HG03196 (cell line): ENCODE data around the gene LSR.

Source experiments
- ATAC-seq: cut with Tn5 transposase; IDR thresholded peaks from one replicate; pipeline ENCODE4 v1.9.1; 2021; ENCODE audit not compliant: unreplicated experiment

The LSR gene

DNA sequence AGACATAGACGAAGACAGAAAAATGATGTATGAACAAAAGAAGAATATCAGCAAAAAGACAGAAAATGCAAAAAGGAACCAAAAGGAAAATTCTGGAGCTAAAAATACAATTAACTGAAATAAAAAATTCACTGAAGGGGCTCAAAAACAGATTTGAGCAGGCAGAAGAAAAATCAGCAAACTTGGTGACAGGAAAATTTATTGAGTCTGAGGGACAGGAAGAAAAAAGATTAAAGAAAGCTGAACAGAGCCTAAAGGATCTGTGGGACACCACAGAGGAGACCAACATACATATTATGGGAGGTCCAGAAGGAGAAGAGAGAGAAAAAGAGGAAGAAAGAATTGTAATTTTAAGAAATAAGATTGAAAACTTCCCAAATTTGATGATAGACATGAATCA is 7.4 kb upstream of the LSR start:
- no peak for ATAC-seq

DNA sequence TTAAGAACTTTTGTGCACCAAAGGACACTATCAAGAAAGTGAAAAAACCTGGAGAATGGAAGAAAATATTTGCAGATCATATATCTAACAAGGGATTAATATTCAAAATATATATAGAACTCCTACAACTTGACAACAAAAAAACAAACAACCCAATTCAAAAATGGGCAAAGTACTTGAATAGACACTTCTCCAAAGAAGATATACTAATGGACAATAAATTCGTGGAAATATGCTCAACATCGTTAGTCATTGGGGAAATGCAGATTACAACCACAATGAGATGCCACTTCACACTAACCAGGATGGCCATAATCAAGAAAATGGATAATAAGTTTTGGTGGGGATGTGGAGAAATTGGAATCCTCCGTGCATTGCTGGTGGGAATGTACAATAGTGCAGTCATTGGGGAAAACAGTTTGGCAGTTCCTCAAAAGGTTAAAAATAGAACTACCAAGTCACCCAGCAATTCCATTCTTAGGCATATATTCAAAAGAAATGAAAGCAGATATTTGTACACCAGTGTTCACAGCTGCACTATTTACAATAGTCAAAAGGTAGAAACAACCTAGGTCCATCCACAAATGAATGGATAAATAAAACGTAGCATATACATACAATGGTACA is 2.2 kb upstream of the LSR start:
- no peak for ATAC-seq

DNA sequence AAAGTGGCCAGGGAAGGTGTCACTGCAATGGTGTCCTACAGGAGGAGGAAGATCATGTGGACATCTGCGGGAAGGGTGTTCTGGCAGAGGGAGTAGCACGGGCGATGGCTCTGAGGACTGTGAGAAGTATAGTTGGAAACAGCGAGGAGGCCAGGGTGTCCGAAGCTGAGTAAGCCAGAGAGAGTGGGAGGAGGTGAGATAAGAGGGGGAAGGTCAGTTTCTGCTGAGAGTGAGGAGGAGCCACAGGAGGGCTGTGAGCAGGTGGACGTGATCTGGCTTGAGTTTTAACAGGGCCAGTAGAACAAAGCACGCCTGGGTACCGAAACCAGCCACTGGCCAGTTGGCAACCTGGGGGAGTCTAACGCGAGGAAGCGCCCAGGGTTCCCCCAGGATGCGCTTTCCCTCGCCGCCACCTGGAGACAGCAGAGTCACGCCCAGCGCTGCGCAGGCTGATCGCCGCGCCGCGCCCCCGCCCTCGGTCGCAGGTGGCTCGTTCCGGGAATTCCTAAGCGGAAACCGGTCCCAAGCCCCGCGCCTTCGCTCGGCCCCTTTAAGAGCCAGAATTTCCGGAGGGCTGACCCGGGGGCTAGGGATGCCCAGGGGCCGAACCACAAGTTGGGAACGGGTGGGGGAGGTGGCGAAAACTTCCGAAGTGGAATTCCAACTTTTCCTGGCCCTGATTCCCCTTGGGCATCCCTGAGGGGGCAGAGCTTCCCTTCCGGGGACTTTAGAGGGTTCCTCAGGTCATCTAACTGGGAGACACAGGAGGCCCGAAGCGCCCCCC is 1.1 kb upstream of the LSR start:
- ATAC-seq, result peak; percentile 37

DNA sequence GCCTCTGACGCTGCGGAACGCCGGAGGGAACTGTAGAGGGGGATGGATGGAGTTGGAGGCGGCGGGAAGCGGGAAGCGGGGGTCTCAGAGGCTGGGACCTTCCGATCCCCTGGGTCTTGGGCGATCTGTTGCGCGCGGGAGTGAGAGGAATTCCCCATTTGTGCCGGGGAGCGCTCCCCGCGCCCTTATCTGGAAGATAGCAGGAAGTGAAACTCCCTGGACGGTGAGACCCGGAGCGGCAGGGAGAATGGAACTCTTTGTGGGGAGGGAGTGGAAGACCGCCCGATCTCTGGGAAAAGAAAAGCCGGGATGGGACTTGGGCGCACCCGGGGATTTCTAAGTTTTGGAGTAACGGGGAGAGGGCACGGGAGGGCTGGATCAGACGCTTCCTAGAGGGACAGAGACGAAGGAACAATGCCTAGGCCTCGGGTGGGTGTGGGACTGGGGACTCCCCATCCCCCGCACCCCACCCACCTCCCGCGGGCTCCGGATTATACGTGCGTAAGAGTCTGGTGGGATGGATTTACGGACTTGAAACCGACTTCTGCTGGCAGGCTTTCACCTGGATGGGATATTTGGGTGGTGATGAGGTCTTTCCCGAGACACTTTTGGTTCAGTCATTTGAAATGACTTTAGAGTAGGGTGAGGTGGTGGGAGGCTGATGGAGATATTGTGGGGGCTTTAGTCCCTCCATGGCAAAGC is 495 bp downstream of the LSR start:
- ATAC-seq, result peak; percentile 2

DNA sequence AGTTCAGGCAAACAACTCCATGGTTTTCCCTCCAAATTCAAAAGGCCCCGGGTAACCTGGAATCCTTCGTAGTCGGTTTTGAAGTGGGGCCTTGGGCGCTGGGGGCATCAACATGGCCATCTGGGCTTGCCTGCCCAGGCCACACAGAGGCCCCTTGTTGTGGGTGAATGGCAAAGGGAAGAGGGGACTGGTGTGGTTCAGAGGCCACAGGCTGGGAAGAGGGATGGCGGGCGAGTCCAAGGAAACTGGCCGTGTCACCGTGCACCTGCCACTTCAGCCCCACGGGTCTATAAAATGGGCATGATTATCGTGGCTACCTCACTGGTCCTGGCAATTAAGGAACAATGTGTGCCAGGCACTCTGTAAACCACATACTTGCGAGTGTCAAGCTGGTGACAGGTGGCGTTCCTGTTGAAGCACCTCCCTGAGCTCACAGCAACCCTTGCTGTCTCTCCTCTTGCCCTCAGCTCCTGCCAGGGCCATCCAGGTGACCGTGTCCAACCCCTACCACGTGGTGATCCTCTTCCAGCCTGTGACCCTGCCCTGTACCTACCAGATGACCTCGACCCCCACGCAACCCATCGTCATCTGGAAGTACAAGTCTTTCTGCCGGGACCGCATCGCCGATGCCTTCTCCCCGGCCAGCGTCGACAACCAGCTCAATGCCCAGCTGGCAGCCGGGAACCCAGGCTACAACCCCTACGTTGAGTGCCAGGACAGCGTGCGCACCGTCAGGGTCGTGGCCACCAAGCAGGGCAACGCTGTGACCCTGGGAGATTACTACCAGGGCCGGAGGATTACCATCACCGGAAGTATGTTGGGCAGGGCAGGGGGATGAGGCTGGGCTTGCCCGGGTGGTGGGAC is 1.3 kb downstream of the LSR start:
- no peak for ATAC-seq

DNA sequence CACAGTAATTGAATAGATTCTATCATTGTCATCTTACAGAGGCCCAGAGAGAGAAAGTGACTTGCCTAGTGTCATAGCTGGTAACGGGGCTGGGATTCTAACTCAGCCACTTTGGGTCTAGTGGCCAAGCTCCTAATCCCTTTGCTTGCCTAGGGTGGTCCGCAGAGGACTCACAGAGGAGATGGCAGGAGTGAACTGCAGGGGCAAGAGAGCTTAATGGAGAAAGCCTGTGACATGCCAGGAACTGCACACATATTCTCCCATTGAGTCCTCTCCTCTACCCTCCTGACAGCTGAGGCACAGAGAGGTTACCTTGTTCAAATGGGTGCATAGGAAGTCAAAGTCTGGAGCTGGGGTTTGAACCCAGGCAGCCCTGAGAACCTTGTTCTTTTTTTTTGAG is 2.7 kb downstream of the LSR start:
- ATAC-seq, result no peak

DNA sequence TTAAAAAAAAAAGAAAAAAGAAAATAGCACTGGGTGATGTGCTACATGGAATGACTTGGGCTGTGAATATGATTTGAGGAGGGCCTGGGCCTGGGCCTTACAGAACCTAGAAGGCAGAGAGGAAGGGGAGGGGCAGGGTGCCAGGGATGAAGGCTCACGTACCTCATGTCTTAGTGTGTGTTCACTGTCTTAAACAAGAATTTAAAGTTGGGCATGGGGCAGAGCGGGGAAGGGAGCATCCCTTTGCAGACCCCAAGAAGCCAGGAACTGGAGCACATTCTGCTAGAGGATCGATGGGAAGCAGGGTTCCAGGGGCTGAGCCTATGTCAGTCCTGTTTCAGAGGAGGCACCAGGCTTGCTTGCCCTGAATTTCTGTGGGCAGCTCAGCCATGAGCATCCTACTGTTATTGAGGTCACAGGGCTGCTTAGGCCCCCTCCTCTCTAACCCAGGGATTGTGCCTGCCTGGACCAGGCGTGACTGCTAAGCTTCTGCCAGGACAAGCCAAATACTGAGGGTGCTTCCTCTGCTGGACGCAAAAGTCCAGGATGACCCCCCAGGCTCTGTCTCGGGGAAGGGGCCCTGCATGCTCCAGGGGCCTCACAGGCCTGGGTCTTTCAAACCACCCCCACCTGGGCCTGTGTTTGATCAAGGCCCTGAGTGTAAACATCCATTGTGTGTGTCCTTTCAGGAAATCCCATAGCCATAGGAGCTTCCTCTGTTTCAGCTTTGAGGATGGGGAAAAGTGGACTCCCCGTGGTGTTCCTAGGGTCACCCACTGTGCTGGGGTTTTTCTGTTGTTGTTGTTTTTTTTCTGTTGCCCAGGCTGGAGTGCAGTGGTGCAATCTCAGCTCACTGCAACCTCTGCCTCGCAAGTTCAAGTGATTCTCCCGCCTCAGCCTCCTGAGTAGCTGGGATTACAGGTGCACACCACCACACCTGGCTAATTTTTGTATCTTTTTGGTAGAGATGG is 4.8 kb downstream of the LSR start:
- no peak for ATAC-seq

DNA sequence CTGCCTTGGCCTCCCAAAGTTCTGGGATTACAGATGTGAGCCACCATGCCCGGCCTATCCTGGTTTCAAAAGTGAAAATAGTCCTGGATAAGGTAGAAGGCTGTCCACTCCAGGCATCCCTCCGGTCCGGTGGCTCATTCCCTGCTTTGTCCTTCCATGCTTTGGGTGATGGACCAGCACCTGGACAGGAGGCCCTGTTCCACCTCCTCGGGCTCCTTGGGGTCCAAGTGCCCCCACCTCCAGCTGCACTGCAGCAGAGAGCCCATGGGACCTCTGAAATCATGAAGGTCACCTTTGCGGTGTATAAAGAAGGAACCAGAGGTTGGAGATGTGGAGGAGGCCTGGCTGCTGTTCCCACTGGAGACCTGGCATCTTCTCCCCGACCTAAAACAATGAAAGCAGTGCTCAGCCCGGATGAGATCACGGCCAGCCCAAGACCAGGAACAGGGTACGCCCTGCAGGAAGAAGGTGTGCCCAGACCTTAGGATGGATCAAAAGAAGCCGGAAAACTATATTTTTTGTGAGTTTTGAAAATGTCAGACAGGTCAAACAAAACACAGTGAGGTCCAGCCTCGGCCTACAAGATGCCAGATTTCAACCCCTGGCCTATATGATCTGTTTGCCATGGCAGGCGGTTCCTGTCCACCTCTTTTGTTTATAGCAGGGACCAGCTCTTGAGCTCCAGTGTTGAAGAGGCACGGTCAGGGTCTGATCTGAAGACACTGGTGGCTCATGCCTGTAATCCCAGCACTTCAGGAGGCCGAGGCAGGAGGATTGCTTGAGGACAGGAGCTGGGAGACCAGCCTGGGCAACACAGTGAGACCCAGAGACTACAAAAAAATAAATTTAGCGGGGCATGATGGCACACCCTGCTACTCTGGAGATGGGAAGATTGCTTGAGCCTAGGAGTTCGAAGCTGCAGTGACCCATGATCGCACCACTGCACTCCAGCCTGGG is 5.8 kb downstream of the LSR start:
- ATAC-seq, result no peak

DNA sequence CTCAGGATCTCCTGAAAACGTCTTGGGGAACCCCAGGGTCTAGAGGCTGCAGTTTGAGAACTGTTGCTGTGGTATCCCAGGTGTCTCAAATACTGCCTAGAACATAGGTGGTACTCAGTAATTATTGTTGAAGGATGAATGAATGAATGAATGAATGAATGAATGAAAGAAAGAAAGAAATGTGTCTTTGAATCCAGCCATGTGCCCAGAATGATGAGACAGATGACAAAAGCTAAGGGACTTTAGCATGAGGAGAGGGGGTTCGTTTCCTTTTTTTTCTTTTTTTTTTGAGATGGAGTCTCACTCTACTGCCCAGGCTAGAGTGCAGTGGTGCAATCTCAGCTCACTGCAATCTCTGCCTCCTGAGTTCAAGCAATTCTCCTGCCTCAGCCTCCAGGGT is 7.8 kb downstream of the LSR start:
- no peak for ATAC-seq

DNA sequence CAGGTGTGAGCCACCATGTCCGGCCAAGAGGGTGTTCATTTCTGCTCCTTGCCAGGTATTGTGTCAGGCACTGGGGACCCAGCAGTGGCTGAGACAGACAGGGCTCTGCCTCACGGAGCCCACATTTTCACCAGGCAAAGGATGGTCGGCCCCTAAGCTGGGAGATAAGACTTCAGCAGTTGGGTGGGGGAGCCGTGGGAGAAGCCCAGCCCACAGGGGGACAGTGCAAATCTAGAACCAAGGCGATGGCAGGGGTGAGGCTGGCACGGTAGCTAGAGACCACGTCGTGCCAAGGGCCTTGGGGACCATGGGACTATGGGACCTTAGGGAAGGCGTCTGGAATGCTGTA is 8.3 kb downstream of the LSR start:
- ATAC-seq, result no peak

DNA sequence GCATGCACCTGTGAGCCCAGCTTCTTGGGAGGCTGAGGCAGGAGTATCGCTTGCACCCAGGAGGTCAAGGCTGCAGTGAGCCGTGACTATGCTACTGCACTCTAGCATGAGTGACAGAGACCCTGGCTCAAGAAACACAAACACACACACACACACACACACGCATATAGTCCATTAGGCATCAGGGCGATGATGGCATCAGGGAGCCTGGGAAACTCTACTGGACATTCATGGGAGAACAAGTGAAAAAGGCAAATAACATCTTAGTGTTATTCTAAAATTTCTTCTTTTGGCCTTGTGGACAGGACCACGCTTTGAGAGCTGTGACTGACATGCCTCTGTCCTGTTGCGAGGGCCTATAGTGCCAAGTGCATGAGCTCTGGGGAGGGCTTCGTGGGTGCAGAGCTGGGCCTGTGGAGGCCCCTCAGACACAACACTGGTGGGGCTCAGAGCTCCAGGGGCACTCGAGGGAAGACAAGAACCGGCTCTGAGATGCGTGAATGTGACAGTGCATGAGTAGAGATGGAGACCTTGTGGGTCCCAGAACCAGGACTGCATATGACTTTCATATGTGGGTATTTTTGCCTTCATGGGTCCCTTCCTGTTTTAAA is 12.0 kb downstream of the LSR start:
- ATAC-seq, result no peak

DNA sequence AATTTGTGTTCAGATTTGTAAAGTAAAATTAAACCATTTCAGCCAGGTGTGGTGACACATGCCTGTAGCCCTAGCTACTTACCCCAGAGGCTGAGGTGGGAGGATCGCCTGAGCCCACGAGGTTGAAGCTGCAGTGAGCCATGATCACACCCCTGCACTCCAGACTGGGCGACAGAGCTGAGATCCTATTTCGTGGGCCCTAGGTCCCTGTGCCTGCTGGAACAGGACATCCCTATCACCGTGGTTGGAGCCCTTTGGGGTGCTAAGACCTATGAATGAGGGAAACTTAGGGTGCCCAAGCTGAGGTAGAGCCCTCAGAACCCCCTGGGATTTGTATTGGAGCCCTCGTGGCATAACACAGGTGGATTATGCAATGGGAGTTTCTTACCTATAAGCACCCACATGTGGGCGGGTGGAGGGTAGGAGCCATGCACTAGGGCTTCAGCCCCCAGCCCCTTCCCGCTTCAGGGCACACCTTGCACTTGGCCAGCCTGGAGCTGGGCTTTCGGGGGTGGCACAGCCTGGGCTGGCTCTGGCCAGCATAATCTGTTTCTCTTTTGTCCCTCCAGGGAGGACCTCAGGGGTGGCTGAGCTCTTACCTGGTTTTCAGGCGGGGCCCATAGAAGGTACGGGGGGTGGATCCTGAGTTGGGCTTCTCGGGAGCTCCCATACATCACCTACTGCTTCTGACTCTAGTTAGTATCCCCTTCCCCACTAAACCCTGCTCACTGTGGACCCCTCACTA is 12.7 kb downstream of the LSR start:
- ATAC-seq, result no peak

DNA sequence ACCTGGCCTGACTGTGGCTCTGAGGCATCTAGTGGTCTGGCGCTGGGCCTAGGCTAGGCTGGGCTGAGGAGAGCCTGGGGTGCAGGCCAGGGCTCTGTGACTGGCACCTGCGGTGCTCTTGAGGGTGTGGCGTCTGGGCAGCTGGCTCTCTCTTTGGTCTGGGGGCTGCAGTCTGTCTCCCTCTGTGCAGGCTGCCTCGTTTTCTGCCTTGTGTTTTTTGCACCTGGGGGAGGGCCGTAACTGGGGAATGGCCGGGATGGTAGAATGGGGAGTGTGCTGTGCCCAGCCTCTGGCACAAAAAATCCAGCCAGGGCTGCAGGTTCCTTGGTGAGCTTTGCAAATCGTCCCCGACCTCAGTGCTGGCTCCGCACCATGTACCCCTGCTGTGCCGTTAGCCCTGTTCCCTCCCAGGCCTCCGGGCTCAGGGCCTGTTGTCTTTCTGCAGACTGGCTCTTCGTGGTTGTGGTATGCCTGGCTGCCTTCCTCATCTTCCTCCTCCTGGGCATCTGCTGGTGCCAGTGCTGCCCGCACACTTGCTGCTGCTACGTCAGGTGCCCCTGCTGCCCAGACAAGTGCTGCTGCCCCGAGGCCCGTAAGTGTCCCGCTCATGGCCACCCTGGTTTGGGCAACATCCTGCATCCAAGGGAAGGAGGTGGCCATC is 13.4 kb downstream of the LSR start:
- no peak for ATAC-seq

DNA sequence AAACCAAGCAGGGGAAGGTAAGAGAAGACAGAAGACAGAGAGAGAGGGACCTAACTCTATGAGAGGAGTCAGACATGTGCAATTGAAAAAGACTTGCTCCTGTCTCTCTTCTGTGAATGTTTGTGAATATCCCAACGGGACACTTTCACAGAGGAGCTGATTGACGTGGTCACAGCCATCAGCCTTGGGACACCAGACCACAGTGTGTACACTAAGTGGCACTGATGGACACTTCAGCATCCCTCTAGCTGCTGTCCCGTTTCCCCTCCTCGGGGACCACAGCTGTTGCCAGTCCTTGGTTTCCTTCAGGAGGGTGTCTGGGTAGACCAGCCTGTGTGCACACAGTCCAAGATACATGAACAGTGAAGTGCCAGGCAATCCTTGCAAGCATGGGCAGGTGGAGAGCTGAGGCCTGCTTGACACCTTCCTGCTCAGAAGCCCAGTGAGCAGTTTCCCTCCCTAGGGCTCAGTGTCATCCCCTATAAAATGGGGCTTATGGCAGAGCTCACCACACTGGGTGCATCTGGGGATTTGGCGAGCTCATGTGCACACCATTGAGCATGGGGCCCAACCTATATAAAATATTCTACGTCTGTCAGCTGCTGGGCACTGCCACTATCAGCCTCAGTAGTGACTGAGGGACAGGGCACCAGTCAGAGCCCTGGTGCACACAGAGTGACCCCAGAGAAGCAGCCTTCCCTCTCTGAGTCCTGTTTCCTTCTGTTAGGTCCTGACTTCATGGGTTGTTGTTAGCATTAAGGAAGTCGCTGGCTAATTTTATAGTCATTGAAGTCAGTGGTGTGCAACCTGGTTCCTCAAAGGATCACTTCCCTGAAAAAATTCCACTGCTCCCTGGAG is 15.7 kb downstream of the LSR start:
- no peak for ATAC-seq

DNA sequence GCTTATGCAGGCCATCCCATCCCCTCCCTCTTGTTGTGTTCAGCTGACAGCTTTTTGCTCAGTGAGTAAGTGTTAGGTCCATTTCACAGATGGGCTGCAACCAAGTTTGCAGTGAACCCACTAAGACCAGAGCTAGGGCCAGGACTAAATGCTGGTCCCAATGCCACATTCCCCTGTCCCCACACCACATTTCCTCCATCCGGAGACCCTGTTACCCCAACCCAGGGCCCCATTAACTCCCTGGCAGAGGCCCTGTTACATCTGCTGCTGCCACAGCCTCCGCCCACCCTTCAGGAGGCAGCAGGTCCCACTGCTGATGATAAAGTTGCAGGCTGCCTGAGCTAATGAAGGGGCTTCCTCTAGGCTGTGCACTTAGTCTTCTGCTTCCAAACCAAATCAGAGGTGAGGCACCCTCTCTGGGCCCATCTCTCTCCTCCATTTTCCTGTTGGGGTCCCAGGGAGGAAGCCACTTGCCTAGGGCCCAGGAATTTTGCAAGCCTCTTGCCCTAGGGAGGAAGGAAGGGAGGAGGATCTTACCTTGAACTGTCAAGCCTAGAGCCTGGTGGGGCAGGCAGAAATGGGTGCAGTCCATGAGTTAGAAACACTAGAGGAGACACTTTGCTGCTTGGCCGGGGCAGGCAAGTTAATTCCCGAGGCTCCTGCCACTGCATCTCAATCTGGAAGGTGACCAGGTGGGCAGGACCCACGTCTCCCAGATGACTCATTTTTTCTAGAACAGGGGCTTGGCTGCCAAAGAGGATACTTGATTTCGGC is 16.5 kb downstream of the LSR start:
- ATAC-seq, result no peak
